HG02970 (cell line): ENCODE measurements around the gene TMEM213.

ENCODE experiments used
- ATAC-seq: cut with Tn5 transposase; IDR thresholded peaks from one replicate; pipeline ENCODE4 v1.9.1; 2021; ENCODE audit warnings: mild to moderate bottlenecking, moderate library complexity, moderate number of reproducible peaks; ENCODE audit not compliant: unreplicated experiment, low FRiP score

TMEM213 gene

GRCh38 chr7:138871065-138871813 is 73.4 kb downstream of the TMEM213 start:
- ATAC-seq = no peak

GRCh38 chr7:138871814-138872090 is 74.0 kb downstream of the TMEM213 start:
- no peak for ATAC-seq

- ATAC-seq = no peak
Measured at GRCh38 chr7:138872576-138872975, 74.8 kb downstream of the TMEM213 start.

- no peak for ATAC-seq
Measured at GRCh38 chr7:138873220-138873892, 75.6 kb downstream of the TMEM213 start.

- no peak for ATAC-seq
Measured at GRCh38 chr7:138875794-138876193, 78.0 kb downstream of the TMEM213 start.

GRCh38 chr7:138876326-138876725 is 78.5 kb downstream of the TMEM213 start:
- ATAC-seq = no peak

- ATAC-seq = no peak
Measured at GRCh38 chr7:138878051-138878450, 80.3 kb downstream of the TMEM213 start.

GRCh38 chr7:138878856-138879255 is 81.1 kb downstream of the TMEM213 start:
- no peak for ATAC-seq

- ATAC-seq = no peak
Measured at GRCh38 chr7:138879356-138879755, 81.6 kb downstream of the TMEM213 start.

- no peak for ATAC-seq
Measured at GRCh38 chr7:138880881-138881578, 83.2 kb downstream of the TMEM213 start.

- no peak for ATAC-seq
Measured at GRCh38 chr7:138881579-138882188, 83.9 kb downstream of the TMEM213 start.

- ATAC-seq = no peak
Measured at GRCh38 chr7:138882249-138882648, 84.5 kb downstream of the TMEM213 start.

GRCh38 chr7:138885383-138886147 is 87.8 kb downstream of the TMEM213 start:
- ATAC-seq = no peak

- ATAC-seq = peak; percentile 88
Measured at GRCh38 chr7:138886501-138886917, 88.7 kb downstream of the TMEM213 start.

- no peak for ATAC-seq
Measured at GRCh38 chr7:138887085-138887710, 89.4 kb downstream of the TMEM213 start.
